GM18517 (cell line): ENCODE data around the gene ARID5B.

ENCODE experiments used
- ATAC-seq: cut with Tn5 transposase; IDR thresholded peaks from one replicate; pipeline ENCODE4 v1.9.1; 2021; ENCODE audit warnings: mild to moderate bottlenecking, moderate library complexity; ENCODE audit not compliant: unreplicated experiment

Gene ARID5B

DNA sequence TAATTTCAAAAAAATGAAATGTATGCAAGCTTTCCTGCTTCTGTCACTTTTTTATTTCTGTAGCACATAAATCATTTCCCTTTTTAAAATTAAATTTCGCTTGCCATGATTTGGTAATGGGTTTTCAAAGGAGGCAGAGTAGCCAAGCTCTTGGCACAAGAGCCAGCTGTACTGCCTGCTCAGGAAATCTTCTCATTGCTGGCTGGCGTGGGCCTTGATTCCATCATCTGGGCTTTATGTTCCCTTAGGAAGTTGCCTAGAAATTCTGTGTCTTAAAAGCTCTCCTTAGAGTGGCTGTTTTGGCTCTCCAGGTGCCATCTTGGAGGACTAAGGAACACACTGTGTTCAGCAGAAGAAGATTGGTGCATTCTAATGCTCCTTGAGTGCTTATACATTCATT is 107.4 kb downstream of the ARID5B start:
- ATAC-seq: no peak

DNA sequence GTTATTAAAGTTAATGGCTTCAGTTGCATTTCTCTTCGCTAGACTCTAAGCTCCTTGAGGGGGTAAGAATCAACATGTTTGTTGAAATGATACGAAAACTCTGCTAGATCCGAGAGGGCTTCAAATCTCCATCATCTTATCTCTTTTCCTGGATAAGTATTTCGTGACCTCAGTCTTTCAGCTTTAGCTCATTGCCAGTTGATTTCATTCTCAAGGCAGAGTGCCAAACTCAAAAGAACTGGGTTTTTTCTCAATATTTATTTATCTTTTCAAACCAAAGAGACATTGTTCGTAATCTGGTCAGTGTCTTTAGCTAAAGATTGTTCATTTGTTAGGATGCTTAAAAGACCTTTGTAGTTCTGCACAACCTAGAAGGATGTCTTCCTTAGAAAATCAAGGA is 108.9 kb downstream of the ARID5B start:
- ATAC-seq: no peak

DNA sequence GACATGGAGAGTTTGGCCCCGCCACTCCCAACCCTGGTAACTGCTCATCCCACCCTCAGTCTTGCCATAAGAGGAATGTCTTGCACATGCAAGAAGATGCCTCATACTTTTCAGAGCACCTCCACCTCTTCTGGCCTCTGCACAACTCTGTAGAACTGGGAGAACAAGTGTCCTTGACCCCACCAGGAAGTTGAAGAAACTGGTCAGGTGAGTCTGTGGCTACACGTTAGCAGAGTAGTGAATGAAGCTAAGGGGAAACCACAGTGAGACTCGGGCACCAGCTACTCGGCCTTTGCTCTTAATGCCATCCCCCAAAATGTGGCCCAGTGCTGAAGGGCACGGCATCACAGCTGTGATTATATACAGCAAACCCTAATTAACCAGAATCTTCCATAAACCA is 110.1 kb downstream of the ARID5B start:
- ATAC-seq: no peak

DNA sequence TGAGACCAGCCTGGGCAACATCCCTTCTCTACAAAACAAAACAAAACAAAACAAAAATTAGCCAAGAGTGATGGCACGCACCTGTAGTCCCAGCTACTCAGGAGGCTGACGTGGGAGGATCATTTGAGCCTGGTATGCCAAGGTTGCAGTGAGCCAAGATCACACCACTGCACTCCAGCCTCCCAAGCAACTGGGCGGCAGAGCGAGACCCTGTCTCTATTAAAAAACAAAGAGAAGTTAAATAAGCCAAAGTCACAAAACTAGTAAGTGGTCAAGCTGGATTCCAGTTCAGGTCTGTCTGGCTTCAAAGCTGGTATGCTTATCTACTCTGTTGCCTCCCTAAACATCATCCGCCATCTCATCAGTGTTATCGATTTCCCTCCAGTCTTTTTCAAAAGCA is 110.8 kb downstream of the ARID5B start:
- no peak for ATAC-seq

DNA sequence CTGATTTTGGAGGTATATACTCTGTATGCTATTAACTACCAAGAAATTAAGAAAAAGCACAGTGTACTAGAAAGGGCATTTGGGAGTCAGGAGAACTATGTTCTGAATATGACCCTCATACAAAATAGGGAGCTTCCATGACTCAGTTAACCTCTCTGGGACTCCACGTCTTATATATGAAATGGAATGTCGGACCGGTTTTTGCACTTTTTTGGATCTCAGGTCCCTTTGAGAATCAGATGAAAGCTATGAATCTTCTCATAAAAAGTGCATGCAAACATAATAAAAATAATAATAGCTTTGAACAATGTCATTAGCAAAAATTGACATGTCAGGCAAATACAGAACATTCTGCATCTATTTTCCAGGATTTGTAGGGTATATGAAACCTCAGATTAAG is 113.0 kb downstream of the ARID5B start:
- ATAC-seq: no peak

DNA sequence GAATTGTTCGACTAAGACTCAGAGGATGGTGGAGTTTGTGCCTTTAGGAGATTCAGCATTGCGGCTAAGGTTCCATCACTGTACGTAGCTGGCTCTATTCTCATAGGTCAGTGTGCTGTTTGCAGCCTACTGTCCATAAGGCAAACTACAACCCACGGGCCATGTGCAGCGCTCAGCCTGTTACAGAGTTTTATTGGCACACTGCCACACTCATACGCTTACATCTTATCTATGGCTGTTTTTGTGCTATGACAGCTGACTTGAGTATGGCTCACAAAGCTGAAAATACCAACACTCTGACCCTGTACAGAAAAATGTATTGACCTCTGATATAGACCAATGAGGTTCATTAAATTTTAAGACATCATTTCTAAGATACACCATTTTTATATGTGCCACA is 114.5 kb downstream of the ARID5B start:
- no peak for ATAC-seq

DNA sequence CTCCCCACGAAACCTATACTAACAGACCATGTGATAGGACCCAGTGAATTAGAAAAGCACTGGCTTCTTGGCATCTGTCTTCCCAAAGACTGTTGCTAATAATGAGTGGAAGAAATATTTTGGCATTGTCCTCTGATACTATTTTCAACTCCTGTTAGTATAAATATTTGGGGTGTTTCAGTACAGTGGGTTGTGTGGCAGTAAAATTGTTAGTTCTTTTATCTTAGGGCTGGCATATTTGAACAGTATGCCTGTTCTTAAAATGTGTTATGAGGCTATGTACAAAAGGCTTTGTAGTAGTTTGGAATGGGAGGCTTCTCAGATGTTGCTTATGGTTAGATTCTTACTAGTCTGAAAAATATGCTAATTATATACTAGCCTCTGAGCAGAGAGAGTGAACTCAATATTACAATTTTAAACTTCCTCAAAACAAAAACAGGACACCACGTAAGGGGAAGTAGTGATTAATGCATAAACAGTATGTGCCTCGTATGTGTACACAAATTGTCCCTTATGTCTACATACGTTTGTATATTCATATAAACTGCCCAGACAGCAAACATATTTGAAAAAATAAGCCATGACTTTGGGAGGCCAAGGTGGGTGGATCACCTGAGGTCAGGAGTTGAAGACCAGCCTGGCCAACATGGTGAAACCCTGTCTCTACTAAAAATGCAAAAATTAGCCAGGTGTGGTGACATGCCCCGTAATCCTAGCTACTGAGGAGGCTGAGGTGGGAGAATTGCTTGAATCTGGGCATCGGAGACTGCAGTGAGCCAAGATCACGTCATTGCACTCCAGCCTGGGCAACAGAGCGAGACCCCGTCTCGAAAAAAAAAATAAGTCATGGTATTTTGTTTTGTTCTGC is 115.4 kb downstream of the ARID5B start:
- peak; percentile 53 for ATAC-seq

DNA sequence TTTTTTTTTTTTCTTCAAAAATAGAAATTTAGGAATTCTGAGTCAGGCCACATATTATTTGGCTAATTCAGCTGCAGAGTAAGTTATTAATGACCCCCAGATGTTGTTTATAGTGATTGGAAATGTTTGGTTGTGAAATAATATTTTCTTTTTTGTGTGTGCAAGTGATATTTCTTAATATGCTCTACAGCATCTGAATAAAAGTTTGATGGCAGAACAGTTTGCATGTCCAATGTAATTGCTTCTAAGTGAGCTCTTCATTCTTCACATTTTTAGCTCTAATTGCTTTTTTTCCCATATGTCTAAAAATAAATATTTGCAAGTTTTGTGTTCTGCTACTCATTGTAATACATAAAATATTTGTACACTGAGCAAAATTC is 116.0 kb downstream of the ARID5B start:
- no peak for ATAC-seq

DNA sequence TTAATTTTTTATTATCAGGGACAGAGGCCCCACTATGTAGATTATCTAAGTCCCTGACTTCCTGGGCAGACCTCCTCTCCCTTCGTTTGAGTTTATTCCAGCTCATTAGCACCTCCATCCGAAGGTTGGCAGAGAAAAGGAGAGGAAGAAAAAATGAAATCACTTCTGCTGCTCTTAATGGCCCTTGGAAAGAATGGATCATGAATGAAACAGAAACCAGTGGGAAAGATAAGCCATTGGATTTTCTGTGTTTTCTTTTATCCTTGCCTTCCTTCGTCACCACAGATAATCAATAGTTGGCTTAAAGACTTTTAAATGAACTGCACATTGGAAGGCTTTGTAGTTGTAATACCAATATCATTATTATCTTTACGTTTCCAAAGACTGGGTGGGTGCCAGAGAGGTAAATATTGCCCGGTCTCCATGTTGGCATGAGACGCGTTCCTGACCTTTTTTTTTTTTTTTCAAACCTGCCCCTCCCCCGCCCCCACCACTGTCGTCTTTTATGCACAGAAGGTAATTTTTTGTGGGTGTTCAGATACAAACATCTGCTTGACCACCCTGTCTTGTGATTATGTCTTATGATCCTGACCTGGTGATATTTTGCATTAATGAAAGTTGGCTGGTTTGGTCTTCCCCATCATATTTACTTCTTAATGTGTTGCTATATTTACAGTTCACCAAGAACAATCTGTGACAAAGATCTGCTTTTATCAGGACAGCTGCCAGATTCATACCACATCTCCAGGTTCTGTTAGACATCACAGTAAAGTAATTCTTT is 116.8 kb downstream of the ARID5B start:
- no peak for ATAC-seq

DNA sequence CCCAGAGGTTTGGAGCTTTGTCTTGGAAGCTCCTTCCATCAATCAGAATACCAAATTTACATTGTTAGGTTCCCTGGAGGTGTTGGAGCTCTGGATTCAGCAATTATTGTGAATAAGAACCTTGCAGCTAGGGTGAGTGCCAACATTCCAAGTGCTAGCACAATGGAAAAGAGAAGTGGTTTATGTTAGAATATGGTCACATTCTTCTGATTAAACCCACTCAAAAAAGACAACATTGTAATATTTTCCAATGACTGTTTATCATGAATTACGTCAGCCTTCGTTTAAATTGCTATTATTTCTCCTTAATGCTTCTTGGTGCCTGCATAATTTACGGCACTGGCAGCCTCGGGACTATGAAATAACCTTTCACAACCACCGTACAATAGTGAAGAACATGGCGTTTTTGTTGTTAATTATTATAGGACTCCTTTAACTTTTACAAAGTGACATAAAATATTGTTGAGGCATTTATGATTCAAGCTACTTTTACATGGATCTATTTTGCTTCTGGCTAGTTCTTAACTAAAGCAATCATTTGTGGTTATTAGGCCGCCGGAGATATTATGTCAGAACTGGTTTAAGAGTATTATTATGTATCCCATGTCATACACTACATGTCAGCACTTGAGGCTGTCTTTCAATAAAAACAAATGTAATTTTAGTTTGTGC is 117.7 kb downstream of the ARID5B start:
- no peak for ATAC-seq

DNA sequence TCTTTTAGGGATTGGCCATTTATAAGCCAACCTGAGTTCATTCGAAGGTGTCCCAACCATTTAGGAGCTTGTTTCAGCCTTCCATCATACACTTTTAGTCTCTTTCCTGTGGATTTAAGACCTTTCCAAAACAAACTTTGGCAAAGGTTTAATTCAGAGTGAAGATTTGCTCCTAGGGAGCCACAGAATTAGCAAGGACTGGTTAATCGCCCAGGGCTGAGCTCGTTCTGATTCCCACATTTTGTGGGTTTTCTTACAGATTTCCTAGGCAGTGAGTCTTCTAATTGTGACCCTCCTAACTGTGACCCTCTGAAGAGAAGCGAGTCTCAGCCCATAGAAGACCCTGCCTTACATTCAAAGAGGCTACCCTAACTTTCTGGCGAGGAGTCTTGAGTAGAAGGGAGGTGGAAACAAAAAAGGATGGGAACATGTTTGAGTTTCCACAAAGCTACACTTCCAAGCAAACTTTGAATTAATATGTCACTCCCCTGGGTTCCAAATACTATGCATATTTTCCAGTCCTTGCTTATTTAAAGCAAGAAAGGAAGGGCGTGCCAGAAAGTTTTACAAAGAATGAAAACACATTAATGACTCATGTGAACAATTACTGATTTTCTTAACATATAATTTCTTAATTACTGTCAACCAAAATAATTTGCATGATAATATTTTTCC is 118.3 kb downstream of the ARID5B start:
- ATAC-seq: no peak

DNA sequence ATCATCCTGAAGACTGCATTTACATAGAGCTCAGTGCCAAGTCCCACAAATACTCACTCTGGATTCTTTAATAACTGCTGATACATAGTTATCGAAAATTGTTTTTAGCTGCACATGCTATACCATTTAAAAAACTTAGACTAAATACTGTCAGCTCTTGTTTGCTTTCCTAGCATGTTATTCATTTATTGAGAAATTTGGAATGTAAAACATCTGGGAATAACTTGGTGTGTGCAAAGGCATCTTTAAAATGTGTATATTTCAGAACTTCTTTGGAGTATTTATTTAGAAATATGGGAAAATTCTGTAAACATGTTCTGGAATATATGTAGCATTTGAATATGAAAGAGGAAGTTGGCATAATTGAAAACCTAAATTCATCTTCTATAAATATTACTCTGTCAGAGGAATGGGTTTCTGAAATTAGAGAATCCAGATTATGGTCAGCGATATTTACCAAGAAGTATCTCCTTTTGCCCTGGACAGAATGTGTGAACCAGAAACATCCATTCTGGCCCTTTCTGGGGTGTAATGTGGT is 119.7 kb downstream of the ARID5B start:
- ATAC-seq: no peak

DNA sequence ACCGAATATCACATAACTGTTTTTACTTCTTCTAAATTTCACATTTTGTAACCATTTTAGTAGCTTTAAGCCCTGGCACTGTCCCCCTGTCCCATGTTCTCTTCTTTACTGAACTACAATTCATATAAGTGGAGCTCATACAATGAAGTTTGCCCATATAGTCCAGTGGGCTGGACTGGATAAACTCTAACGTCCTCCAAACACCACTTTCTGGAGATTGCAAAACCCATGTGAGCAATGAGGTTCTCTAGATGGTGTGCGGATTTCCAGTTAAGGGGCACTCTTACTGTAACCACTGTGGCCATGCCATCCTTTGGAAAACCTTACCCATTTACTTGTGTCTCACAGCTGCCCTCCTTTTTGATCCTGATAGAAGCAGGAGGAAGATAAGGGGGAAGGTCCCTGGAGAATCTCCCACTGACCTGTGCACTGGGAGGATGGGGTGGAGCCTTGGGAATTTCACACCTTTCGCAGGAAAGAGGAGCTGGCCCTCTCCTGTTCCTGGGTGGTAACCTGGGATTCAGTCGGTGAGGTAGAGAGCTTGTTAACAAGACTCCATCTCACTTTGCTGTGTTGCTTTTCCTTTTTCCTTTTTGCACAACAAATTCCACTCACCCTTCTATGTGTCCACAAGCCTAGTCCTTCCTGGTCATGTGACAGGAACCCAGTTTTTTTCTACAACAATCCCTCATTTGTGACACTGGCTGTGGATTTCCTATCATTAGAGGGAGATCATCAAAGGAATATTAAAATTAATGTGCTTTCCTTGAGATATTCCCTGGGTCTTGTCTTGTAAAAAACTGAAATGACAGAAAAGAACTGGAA is 120.7 kb downstream of the ARID5B start:
- ATAC-seq: no peak

DNA sequence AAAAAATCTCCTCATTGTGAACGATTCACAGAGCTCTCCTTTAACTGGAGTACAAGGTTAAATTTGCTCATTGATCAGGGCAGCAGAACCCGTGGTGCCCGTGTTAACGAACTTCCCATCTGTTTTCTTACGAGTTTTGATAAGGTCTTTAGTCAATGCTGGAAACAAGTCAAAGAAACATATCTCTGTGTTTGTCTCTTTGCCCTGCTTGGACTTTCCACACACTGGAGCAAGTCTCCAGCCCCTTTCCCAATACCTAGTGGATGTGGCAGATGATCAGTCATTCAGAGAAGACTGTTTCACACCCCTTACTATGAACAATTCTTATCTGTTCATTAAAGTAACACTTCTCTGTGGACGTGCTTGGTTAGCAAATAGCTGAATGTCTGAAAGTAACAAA is 121.3 kb downstream of the ARID5B start:
- ATAC-seq: no peak

DNA sequence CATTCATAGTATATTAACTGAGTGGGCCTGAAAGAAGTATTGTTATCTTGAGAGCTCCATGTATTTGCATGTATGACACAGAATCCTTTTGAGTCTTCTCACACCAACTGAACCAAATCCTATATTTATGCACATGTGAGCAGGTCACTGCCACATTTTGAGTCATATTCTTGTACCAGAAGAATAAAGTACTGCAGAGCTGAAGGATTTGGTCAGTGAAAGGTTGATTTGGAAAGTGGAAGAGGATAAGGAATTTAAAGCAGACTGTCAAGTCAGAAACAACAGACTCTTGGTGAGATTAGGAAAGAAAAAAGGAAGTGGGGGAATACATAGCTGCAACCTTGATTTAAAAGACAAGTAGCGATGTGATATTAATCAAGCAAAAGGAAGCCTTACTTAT is 121.8 kb downstream of the ARID5B start:
- ATAC-seq: no peak

DNA sequence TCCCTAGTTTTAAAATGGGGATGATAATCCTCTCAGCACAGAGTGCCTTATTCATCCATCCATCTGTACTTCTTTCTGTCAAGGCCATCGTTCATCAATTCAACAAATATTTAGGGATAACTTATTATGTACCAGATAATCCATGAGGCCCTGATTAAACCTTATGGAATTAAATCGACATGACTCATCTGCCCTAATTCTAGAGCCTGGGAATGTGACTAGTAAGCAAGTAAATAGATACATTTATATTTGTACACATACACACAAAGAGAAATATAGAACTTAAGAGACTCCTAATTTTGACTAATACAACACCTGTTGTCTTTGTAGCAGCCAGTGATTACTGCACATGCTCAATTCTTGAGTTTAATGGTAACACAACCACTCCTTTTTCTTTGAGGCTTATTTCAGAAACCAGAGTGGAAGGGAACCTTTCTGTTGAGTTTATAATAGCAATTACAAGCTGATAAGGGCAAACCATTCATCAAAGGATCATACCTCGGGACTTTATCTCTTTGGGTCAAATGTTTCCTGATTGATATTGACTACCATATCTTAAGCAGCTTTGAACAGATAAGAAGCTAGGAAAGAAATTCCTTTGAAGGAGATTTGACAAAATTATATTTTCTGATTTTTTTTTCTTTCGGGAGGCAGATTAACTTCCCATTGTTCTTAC is 122.7 kb downstream of the ARID5B start:
- ATAC-seq: no peak

DNA sequence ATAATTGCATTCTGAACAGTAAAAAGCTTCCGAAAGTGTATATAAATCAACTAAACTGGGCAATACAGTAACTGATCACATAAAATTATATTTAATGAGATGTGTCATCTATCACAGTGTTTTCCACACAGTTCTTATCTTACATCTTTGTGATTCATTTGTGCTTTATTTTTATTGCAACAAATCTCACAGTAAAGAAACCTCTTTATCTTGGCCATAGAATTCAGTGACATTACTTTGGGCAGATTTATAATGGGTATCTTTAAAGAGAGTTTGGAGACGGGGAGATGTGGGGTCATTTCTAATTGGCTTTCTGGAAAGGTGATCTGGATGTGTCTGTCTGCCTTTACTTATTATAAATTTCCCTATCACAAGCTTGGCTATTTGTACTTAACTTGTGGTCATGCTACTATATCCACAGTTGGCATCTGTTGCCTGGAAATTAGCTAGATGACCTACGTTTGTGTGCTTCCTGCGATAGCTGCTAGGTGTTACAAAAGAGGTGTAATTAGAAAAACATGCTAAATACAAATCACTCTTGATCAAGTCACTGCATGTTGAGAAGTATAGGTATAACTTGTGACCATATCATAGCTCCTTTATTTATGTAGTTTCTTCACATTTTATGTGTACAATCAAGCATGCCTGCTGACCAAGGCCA is 123.8 kb downstream of the ARID5B start:
- ATAC-seq: no peak

DNA sequence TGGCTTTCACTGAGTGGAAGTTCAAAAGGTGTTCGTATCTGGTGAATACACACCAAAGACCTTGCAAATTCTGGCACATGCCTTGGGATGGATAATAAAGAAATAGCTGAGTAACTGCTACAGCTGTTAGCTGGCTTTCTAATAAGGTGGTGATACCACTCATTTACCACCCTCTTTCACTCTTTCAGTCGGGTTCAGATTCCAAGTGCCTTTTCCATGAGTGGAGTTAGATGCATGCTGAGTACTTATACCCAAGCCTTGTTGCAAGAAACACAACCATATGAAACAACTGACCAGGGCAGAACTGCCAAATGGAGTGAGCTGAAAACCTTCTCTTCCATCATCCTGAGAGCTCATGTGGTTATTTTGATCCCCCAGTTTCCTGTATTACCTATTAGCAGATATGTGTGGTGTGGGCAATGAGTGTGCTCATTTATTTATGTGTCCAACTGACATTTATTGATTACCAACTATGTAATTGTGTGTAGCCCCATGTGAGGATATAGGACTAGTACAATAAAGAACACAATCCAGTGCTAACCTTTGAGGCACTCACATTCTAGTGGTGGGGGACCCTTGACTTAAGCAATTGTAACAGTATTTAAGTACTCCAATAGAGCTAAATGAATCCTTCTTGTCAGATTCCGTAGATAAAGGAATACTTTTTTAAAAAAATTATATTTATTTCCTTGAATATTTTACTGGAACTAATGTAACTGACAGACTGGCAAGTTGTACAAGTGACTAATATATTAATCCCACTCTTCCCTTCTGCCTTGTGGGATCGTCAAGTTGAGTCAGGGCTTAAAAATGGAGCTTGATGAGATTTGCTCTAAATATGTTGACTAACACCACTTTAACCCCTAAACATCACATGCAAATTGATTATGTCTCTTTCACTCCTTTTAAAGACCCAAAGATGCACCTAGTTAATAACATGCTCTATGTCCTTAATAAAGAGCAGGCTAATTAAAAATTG is 124.7 kb downstream of the ARID5B start:
- no peak for ATAC-seq
